ENCODE data around the gene WBP1.

Gene WBP1

DNA sequence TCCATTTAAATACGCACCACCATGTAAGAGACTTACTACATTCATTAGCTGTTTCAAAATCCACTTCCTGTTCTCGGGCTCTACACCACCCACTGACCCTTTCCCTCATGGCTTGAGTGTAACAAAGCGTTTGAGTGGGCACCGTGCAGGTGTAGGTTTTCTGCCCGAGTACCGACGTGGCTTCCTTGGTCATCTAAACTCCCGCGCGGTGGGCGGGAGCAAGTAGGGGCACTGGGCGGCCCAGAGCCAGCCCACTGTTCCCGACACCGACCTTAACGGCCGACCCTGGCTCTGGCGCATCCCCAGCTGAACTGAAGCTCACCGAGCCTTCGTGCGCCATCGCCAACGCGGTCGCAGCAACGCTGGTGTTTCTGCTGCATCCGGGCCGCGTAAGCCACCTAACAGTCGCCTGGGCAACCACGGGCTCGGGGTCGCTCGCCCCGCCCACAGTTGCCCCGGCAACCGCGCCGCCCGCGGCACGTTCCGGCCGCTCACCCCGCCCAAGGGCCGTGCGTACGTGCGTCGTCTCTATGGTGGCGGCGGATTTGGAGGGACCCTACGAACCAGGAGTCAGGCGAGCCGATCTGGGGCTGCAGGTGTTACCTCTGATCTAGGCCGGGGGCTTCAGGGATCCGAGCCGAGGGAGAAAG is 36.9 kb upstream of the WBP1 start, which contains the start of the genes C2orf81 and WDR54:
TSS of gene C2orf81 (minus strand) at position 399 of the 650 bp plus-strand sequence. CDS start at position 340, 59 bp downstream.
TSS of gene WDR54 (plus strand) at position 510 of the 650 bp plus-strand sequence. CDS start 424 bp downstream, outside the sequence.
- Histone ChIP-seq H3K4me1 (ENCODE audit: insufficient read depth, low read length, poor library complexity, severe bottlenecking) (peaks cover 22% of the 10 kb centered on the region), H3K4me2 (ENCODE audit: low read depth, low read length, poor library complexity, severe bottlenecking) (peak within 1 kb of the TSS; percentile 94), H3K9me3 (ENCODE audit: insufficient read depth, low read depth, low read length) (no peaks in the 10 kb centered on the region), H4K20me1 (ENCODE audit: insufficient read depth, low read length, poor library complexity, severe bottlenecking) (no peaks in the 10 kb centered on the region), H3K27me3 (ENCODE audit: insufficient read depth, low read length, poor library complexity, severe bottlenecking) (no peaks in the 10 kb centered on the region), H2AFZ (ENCODE audit: low read length) (peak within 1 kb of the TSS; percentile 99), H3K9ac (ENCODE audit: low read depth, low read length, poor library complexity, severe bottlenecking) (peak within 1 kb of the TSS; percentile 80), H3K36me3 (ENCODE audit: insufficient read depth, low read length) (peaks cover 5% of the 10 kb centered on the region; the same call in 1 of the 2 replicates), H3K9me2 (replicated peaks; ENCODE audit: low read depth, low read length) (no peaks in the 10 kb centered on the region), H3F3A (ENCODE audit: low read depth) (no peaks in the 10 kb centered on the region), H3K79me2 (ENCODE audit: insufficient read depth, low read length) (peaks cover 14% of the 10 kb centered on the region; the same call in 1 of the 2 replicates), H3K4me3 (ENCODE audit: low read length, poor library complexity, severe bottlenecking) (peak within 1 kb of the TSS; percentile 99)
- TF ChIP-seq EZH2phosphoT487 (IDR thresholded peaks at IDR 0.05; ENCODE audit: borderline replicate concordance) = no peak
- TF ChIP-seq, protein P1, sequence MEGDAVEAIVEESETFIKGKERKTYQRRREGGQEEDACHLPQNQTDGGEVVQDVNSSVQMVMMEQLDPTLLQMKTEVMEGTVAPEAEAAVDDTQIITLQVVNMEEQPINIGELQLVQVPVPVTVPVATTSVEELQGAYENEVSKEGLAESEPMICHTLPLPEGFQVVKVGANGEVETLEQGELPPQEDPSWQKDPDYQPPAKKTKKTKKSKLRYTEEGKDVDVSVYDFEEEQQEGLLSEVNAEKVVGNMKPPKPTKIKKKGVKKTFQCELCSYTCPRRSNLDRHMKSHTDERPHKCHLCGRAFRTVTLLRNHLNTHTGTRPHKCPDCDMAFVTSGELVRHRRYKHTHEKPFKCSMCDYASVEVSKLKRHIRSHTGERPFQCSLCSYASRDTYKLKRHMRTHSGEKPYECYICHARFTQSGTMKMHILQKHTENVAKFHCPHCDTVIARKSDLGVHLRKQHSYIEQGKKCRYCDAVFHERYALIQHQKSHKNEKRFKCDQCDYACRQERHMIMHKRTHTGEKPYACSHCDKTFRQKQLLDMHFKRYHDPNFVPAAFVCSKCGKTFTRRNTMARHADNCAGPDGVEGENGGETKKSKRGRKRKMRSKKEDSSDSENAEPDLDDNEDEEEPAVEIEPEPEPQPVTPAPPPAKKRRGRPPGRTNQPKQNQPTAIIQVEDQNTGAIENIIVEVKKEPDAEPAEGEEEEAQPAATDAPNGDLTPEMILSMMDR (conservative IDR thresholded peaks at IDR 0.05; ENCODE audit: low read length) = no peak

DNA sequence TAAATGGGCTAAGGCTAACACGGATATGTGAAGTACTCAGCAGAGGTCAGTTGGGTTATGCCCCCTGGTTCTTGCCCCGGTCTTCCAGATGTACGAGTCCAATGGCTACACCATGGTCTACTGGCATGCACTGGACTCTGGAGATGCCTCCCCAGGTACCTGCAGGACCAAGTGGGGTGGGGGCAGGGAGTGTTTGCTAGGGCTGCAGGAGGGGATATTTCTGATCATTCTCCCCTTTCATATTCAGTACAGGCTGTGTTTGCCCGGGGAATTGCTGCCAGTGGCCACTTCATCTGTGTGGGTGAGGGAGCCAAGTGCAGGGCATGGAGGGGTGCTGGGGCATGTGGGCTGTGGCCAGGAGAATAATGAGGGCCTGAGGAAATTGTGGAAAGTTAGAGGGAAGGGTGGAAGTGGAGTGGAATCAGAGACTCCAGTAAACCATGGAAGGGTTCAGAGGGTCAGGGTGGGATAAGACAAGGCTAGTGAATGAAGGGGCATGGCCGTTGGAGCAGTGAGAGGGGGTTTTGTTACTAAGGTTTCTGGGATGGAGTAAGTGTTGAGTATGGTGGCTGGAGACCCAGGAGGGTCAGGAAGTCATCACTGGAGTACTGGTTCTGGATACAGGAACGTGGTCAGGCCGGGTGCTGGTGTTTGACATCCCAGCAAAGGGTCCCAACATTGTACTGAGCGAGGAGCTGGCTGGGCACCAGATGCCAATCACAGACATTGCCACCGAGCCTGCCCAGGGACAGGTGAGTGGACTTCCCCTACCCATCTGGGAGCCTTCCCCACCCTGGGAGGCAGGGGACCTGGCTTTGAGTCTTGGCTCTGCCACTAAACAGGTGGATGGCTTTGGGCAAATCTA is 34.8 kb upstream of the WBP1 start:
- Histone ChIP-seq H3K79me2 (ENCODE audit: insufficient read depth, low read length) (peaks cover 14% of the 10 kb centered on the region; the same call in 1 of the 2 replicates), H3K9me3 (ENCODE audit: insufficient read depth, low read depth, low read length) (no peaks in the 10 kb centered on the region), H3F3A (ENCODE audit: low read depth) (no peaks in the 10 kb centered on the region), H3K4me2 (ENCODE audit: low read depth, low read length, poor library complexity, severe bottlenecking) (peak overlapping the region; percentile 94), H3K36me3 (ENCODE audit: insufficient read depth, low read length) (peaks cover 5% of the 10 kb centered on the region; the same call in 1 of the 2 replicates), H3K9ac (ENCODE audit: low read depth, low read length, poor library complexity, severe bottlenecking) (no peak overlapping the region), H3K27me3 (ENCODE audit: insufficient read depth, low read length, poor library complexity, severe bottlenecking) (no peaks in the 10 kb centered on the region), H4K20me1 (ENCODE audit: insufficient read depth, low read length, poor library complexity, severe bottlenecking) (no peaks in the 10 kb centered on the region), H2AFZ (ENCODE audit: low read length) (no peak overlapping the region), H3K4me1 (ENCODE audit: insufficient read depth, low read length, poor library complexity, severe bottlenecking) (peaks cover 22% of the 10 kb centered on the region), H3K4me3 (ENCODE audit: low read length, poor library complexity, severe bottlenecking) (no peak overlapping the region), H3K9me2 (replicated peaks; ENCODE audit: low read depth, low read length) (no peaks in the 10 kb centered on the region)
- TF ChIP-seq, protein P1 (conservative IDR thresholded peaks at IDR 0.05; ENCODE audit: low read length) = no peak
- TF ChIP-seq EZH2phosphoT487 (IDR thresholded peaks at IDR 0.05; ENCODE audit: borderline replicate concordance) = no peak

DNA sequence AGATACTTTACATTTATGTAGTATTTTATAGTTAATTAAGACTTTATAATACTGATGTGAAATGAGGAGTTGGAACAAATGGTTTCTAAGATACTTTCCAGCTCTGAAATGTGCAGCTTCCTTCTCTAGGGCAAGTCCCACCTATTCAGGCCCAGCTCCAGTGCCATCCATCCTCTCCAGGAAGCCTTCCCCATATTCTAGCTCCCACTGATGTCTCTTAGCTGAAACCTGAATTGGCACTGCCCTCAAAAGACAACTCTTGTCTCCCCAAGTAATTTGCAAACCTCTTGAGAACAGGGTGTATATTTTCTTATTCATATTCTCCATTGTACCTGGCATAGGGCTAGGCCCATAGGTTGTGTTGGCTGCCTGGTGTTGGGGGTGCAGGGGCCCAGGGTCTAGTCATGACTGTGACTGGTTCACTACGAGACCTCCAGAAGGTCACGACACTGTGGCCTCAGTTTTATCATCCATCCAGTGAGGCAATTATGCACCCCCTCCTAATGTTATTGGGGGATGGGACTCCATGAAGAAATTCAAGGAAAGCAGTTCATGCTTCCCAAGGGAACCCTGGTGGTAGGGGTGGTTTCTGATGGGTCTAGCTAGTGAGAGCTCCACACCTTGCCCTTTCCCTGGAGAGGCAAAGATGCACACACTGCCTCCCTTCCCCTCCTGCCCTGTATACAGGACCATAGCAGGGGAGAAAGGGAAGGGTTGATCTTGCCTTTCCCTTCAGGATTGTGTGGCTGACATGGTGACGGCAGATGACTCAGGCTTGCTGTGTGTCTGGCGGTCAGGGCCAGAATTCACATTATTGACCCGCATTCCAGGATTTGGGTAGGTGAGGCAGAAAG is 33.9 kb upstream of the WBP1 start:
- H3K36me3 ChIP-seq (ENCODE audit: insufficient read depth, low read length) = peaks cover 5% of the 10 kb centered on the region; the same call in 1 of the 2 replicates
- H3K27me3 ChIP-seq (ENCODE audit: insufficient read depth, low read length, poor library complexity, severe bottlenecking) = no peaks in the 10 kb centered on the region
- no peaks in the 10 kb centered on the region for H3K9me3 ChIP-seq (ENCODE audit: insufficient read depth, low read depth, low read length)
- no peaks in the 10 kb centered on the region for H3F3A ChIP-seq (ENCODE audit: low read depth)
- H3K9ac ChIP-seq (ENCODE audit: low read depth, low read length, poor library complexity, severe bottlenecking) = no peak overlapping the region
- H3K4me2 ChIP-seq (ENCODE audit: low read depth, low read length, poor library complexity, severe bottlenecking) = no peak overlapping the region
- H3K4me3 ChIP-seq (ENCODE audit: low read length, poor library complexity, severe bottlenecking) = no peak overlapping the region
- no peak overlapping the region for H2AFZ ChIP-seq (ENCODE audit: low read length)
- no peaks in the 10 kb centered on the region for H4K20me1 ChIP-seq (ENCODE audit: insufficient read depth, low read length, poor library complexity, severe bottlenecking)
- TF ChIP-seq, protein P1 (conservative IDR thresholded peaks at IDR 0.05; ENCODE audit: low read length) = no peak
- TF ChIP-seq EZH2phosphoT487 (IDR thresholded peaks at IDR 0.05; ENCODE audit: borderline replicate concordance) = no peak
- peaks cover 14% of the 10 kb centered on the region; the same call in 1 of the 2 replicates for H3K79me2 ChIP-seq (ENCODE audit: insufficient read depth, low read length)
- no peaks in the 10 kb centered on the region for H3K9me2 ChIP-seq (replicated peaks; ENCODE audit: low read depth, low read length)
- H3K4me1 ChIP-seq (ENCODE audit: insufficient read depth, low read length, poor library complexity, severe bottlenecking) = peaks cover 22% of the 10 kb centered on the region
